GM19397 (cell line): ENCODE results near the gene ZNF283.
"Not testable (repeated sequence)": the region's sequence is repeated elsewhere in the genome, so short reads cannot be mapped to it uniquely, and the experiment has no call there.

Experiments used
- ATAC-seq: cut with Tn5 transposase; IDR thresholded peaks from one replicate; pipeline ENCODE4 v1.9.1; 2021; ENCODE audit warnings: mild to moderate bottlenecking, moderate library complexity; ENCODE audit not compliant: unreplicated experiment

ZNF283 gene

GRCh38 chr19:43847884-43848283 lies 20.8 kb downstream of the ZNF283 start:
- ATAC-seq: no peak

DNA sequence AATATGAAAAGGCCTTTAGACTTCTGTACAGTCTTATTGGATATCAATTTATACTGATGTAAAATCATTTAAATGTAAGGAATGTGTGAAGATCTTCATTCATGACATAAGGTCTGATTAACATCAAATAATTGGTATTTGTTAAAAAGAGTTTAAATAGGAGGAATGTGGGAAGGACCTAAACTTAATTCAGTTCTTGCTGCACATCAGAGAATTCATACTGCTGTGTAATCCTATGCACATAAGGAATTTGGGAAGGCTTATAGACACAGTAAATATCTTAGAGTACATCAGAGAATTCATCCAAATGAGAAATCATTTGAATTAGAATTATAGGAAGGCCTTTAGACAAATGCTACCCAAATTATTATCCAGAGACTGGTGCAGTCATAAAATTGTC lies 21.7 kb downstream of the ZNF283 start:
- ATAC-seq: no peak

- no peak for ATAC-seq
Measured at GRCh38 chr19:43858174-43858573, 31.1 kb downstream of the ZNF283 start.

GRCh38 chr19:43866923-43867322 lies 39.8 kb downstream of the ZNF283 start:
- ATAC-seq: not testable (repeated sequence)

- ATAC-seq: no peak
Measured at GRCh38 chr19:43872547-43873336, 45.6 kb downstream of the ZNF283 start.

GRCh38 chr19:43880483-43880882 lies 53.4 kb downstream of the ZNF283 start:
- ATAC-seq: no peak

GRCh38 chr19:43883864-43884263 lies 56.7 kb downstream of the ZNF283 start, which contains the start of gene ZNF404:
Gene ZNF404, minus strand, starts transcription at chr19:43883964.
- ATAC-seq: no peak

DNA sequence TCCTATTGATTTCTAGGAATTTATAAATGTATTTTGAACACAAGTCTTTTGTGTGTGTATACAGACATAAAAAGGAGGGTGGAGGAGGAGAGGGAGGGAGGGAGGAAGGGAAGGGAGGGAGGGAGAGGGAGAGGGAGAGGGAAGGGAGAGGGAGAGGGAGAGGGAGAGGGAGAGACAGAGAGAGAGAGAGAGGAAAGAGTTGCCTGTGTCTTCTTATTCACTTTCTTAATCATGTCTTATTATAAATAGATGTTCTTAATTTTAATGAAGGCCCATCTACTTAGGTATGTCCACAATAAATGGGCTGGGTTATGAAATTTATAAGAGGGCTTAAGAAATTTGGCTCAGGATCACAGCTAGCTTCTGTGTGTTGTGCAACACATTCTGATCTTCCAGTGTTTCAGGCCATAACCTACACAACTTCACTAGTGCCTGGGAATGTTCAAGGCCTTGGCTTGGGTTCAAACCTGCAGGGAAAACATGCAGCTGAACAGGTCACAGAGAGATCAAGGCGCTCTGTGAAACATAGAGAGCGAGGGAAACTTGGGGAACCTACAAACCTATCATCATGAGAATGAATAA lies 68.7 kb downstream of the ZNF283 start:
- no peak for ATAC-seq
